Measurements from ENCODE around the gene JOSD1. TPM values are rescaled to one million over a fixed set of nuclear protein-coding genes. Genes with fewer than 3 reads are reported as not detected.

Gene JOSD1
- total RNA-seq, 2 donors from 2014 or later = 45.6 to 83.9 TPM

GRCh38 chr22:38716826-38717225 lies 16.1 kb upstream of the JOSD1 start:
- Histone ChIP-seq H3K4me3 (no peak overlapping the region), H3K9me3 (no peaks in the 10 kb centered on the region), H3K27me3 (replicated peaks; ENCODE audit: insufficient read depth) (no peaks in the 10 kb centered on the region), H3K36me3 (peaks cover 18% of the 10 kb centered on the region), H3K27ac (no peak overlapping the region), H3K4me1 (ENCODE audit: control insufficient read depth in 1 of 2, low read depth in 2 of 2) (peaks cover 5 to 29% of the 10 kb centered on the region in 2 donors)
- no peak for ATAC-seq (ENCODE audit: insufficient number of reproducible peaks, low FRiP score, low read depth)
- no peak for TF ChIP-seq CTCF (IDR thresholded peaks at IDR 0.05)
- no peak for DNase-seq (ENCODE audit: low spot score)

- DNase-seq (ENCODE audit: low spot score) (no peak), ATAC-seq (ENCODE audit: insufficient number of reproducible peaks, low FRiP score, low read depth) (no peak)
- H3K27me3 ChIP-seq (replicated peaks; ENCODE audit: insufficient read depth) = no peaks in the 10 kb centered on the region
- H3K9me3 ChIP-seq = no peaks in the 10 kb centered on the region
- peaks cover 18% of the 10 kb centered on the region for H3K36me3 ChIP-seq
- H3K4me3 ChIP-seq = no peak overlapping the region
- H3K4me1 ChIP-seq (ENCODE audit: control insufficient read depth in 1 of 2, low read depth in 2 of 2) = peaks cover 5 to 29% of the 10 kb centered on the region in 2 donors
- TF ChIP-seq CTCF (IDR thresholded peaks at IDR 0.05) = no peak
- no peak overlapping the region for H3K27ac ChIP-seq
Observed at GRCh38 chr22:38716271-38716670, 15.5 kb upstream of the JOSD1 start.

DNA sequence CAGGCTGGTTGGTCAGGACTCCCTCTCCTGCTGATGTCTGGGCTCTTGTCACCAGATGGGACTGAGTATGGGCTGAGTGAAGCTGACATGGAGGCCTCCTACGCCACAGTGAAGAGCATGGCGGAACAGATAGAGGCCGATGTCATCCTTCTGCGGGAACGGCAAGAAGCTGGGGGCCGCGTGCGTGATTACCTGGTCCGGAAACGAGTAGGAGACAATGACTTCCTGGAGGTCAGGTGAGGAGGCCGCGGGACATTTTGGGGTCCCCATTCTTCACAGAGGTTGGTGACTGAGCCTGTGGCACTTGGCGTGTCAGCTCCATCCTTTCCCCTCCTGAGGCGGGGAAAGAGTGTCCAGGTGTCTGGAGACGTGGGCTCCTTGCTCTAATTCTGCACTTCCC lies 15.1 kb upstream of the JOSD1 start:
- DNase-seq (ENCODE audit: low spot score) = no peak
- Histone ChIP-seq H3K36me3 (peaks cover 18% of the 10 kb centered on the region), H3K27ac (no peak overlapping the region), H3K4me3 (no peak overlapping the region), H3K9me3 (no peaks in the 10 kb centered on the region), H3K4me1 (ENCODE audit: control insufficient read depth in 1 of 2, low read depth in 2 of 2) (peaks cover 5 to 29% of the 10 kb centered on the region in 2 donors), H3K27me3 (replicated peaks; ENCODE audit: insufficient read depth) (no peaks in the 10 kb centered on the region)
- TF ChIP-seq CTCF (IDR thresholded peaks at IDR 0.05) = no peak
- no peak for ATAC-seq (ENCODE audit: insufficient number of reproducible peaks, low FRiP score, low read depth)

- ATAC-seq (ENCODE audit: insufficient number of reproducible peaks, low FRiP score, low read depth) = no peak
- Histone ChIP-seq H3K27me3 (replicated peaks; ENCODE audit: insufficient read depth) (no peaks in the 10 kb centered on the region), H3K9me3 (no peaks in the 10 kb centered on the region), H3K4me3 (no peak overlapping the region), H3K4me1 (ENCODE audit: control insufficient read depth in 1 of 2, low read depth in 2 of 2) (peaks cover 5 to 29% of the 10 kb centered on the region in 2 donors), H3K27ac (no peak overlapping the region), H3K36me3 (peaks cover 18% of the 10 kb centered on the region)
- DNase-seq (ENCODE audit: low spot score) = no peak
- no peak for TF ChIP-seq CTCF (IDR thresholded peaks at IDR 0.05)
Observed at GRCh38 chr22:38715176-38715764, 14.5 kb upstream of the JOSD1 start.

DNA sequence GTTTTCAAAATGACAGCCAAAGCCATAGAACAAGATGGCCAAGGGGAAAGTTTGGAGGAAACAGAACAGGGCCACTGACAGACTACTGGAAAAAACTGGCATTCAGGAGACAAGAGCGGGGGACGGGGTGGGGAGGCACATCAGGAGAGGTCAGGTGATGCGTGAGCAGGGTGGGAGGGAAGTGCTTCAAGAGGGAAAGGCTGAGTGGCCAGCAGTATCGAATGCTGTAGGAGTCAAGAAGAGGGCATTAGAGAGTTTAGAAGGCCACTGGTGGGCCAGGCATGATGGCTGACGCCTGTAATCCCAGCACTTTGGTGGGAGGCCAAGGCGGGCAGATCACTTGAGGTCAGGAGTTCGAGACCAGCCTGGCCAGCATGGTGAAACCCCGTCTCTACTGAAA lies 13.2 kb upstream of the JOSD1 start:
- Histone ChIP-seq H3K27me3 (replicated peaks; ENCODE audit: insufficient read depth) (no peaks in the 10 kb centered on the region), H3K27ac (no peak overlapping the region), H3K9me3 (no peaks in the 10 kb centered on the region), H3K36me3 (peaks cover 18% of the 10 kb centered on the region), H3K4me1 (ENCODE audit: control insufficient read depth in 1 of 2, low read depth in 2 of 2) (peaks cover 2 to 33% of the 10 kb centered on the region in 2 donors), H3K4me3 (no peak overlapping the region)
- DNase-seq (ENCODE audit: low spot score) (no peak), ATAC-seq (ENCODE audit: insufficient number of reproducible peaks, low FRiP score, low read depth) (no peak)
- no peak for TF ChIP-seq CTCF (IDR thresholded peaks at IDR 0.05)
